GM23248 (cell line): Measurements from ENCODE around the gene AMDHD1. TPM values are rescaled to one million over a fixed set of nuclear protein-coding genes. Genes with fewer than 3 reads are reported as not detected.

Experiments
- DNase-seq: peaks from one replicate; pipeline ENCODE4 v3.0.0-alpha.2; 2015
- H2AFZ ChIP-seq: fragments of 200-600 bp; sonication (generic); 2 replicates; pipeline ENCODE4 v1.6.1; 2016; ENCODE audit warnings: antibody characterized with exemption
- H3F3A ChIP-seq: fragments of 200-600 bp; sonication (generic); 2 replicates; pipeline ENCODE4 v1.6.1; 2016; ENCODE audit warnings: mild to moderate bottlenecking, antibody characterized with exemption, mixed run types; ENCODE audit not compliant: insufficient read depth
- H3K27ac ChIP-seq: fragments of 200-600 bp; sonication (generic); 2 replicates; pipeline ENCODE4 v1.5.1; 2016; ENCODE audit warnings: mild to moderate bottlenecking
- H3K27me3 ChIP-seq: fragments of 200-600 bp; sonication (generic); replicated peaks from 2 replicates; pipeline ENCODE4 v1.6.1; 2016; ENCODE audit warnings: mild to moderate bottlenecking; ENCODE audit not compliant: insufficient read depth
- H3K36me3 ChIP-seq: fragments of 200-600 bp; sonication (generic); 2 replicates; pipeline ENCODE4 v1.6.1; 2016; ENCODE audit warnings: low read depth, mild to moderate bottlenecking
- H3K4me1 ChIP-seq: fragments of 200-600 bp; sonication (generic); 2 replicates; pipeline ENCODE4 v1.6.1; 2016; ENCODE audit warnings: mild to moderate bottlenecking; ENCODE audit not compliant: insufficient read depth
- H3K4me2 ChIP-seq: fragments of 200-600 bp; sonication (generic); one replicate; pipeline ENCODE4 v1.6.1; 2016; ENCODE audit warnings: mild to moderate bottlenecking; ENCODE audit not compliant: unreplicated experiment
- H3K4me3 ChIP-seq: fragments of 200-600 bp; sonication (generic); 2 replicates; pipeline ENCODE4 v1.5.1; 2016; ENCODE audit warnings: mild to moderate bottlenecking
- H3K79me2 ChIP-seq: fragments of 200-600 bp; sonication (generic); 2 replicates; pipeline ENCODE4 v1.6.1; 2016; ENCODE audit warnings: mild to moderate bottlenecking; ENCODE audit not compliant: insufficient read depth
- H3K9ac ChIP-seq: fragments of 200-600 bp; sonication (generic); 2 replicates; pipeline ENCODE4 v1.6.1; 2016; ENCODE audit warnings: mild to moderate bottlenecking
- H3K9me2 ChIP-seq: fragments of 200-600 bp; sonication (generic); 2 replicates; pipeline ENCODE4 v1.6.1; 2016; ENCODE audit warnings: mixed run types, mild to moderate bottlenecking, moderate library complexity; ENCODE audit not compliant: insufficient read depth
- H3K9me3 ChIP-seq: fragments of 200-600 bp; sonication (generic); one replicate; pipeline ENCODE4 v1.6.1; 2017; ENCODE audit warnings: low read depth
- H4K20me1 ChIP-seq: fragments of 200-600 bp; sonication (generic); 2 replicates; pipeline ENCODE4 v1.6.0; 2016; ENCODE audit not compliant: insufficient read depth
- EZH2 ChIP-seq: fragments of 200-600 bp; sonication (generic); IDR thresholded peaks from 2 replicates; pipeline ENCODE4 v1.6.1; 2018; ENCODE audit warnings: antibody characterized with exemption, mild to moderate bottlenecking; ENCODE audit not compliant: insufficient read depth, poor library complexity, severe bottlenecking
- EZH2phosphoT487 ChIP-seq: fragments of 200-600 bp; sonication (generic); IDR thresholded peaks from 2 replicates; pipeline ENCODE4 v1.6.1; 2018; ENCODE audit warnings: antibody characterized with exemption, moderate library complexity, mild to moderate bottlenecking, low read depth; ENCODE audit not compliant: insufficient read depth
- WGBS, 2 experiments: methylation state at CpG; one replicate each; pipeline ENCODE4 v1.1.6; 2015 to 2017; ENCODE audit warnings: low lambda C conversion rate in 2 of 2, low coverage in 1 of 2; ENCODE audit errors: missing lambda C conversion rate in 2 of 2; 5-methylcytosine and 5-hydroxymethylcytosine counted together
- in situ Hi-C: fragments of 300-500 bp; cut with MboI; formaldehyde crosslinking; loops from 2 replicates; pipeline ENCODE4 v1.15.0; 2020
- polyA plus RNA-seq: library from polyadenylated mRNA; unstranded; fragments of >200 nt; fragmentation: Nextera tagmentation; extraction: Ambion mirVana; gene quantifications from 2 replicates; pipeline ENCODE4 v1.2.1, GENCODE V29; 2016
- total RNA-seq: library from RNA; depleted of rRNA; stranded (reverse); fragments of >200 nt; shearing (Covaris generic); gene quantifications from 2 replicates; pipeline ENCODE4 v1.2.3, GENCODE V29; 2014; rRNA removed

Gene AMDHD1
- total and polyA plus RNA-seq, 2 experiments from 2014 or later: 0.38 to 1.1 TPM

- Histone ChIP-seq H2AFZ (no peak overlapping the region), H3K36me3 (peaks cover 33% of the 10 kb centered on the region), H3K9me3 (no peaks in the 10 kb centered on the region), H3K4me3 (no peak overlapping the region), H3K79me2 (no peaks in the 10 kb centered on the region), H3K9ac (no peak overlapping the region), H3K9me2 (no peaks in the 10 kb centered on the region), H3K27ac (no peak overlapping the region), H3K4me2 (no peak overlapping the region), H3K27me3 (no peaks in the 10 kb centered on the region), H4K20me1 (no peaks in the 10 kb centered on the region), H3F3A (no peaks in the 10 kb centered on the region), H3K4me1 (no peaks in the 10 kb centered on the region)
- in situ Hi-C loops: no loop called here
- TF ChIP-seq EZH2: no peak
- no peak for TF ChIP-seq EZH2phosphoT487
- WGBS, 2 experiments: 0 to 14% methylated on average over 1 of the region's 1 CpG
- no peak for DNase-seq
These were observed 64.6 kb downstream of the AMDHD1 start for GRCh38 chr12:96007729-96008128.

GRCh38 chr12:96014943-96015599 lies 71.9 kb downstream of the AMDHD1 start:
- H3K9ac ChIP-seq: no peak overlapping the region
- no peaks in the 10 kb centered on the region for H3K9me3 ChIP-seq
- H3K79me2 ChIP-seq: no peaks in the 10 kb centered on the region
- H3K4me2 ChIP-seq: no peak overlapping the region
- 88 to 97% methylated on average over 3 of the region's 3 CpGs for WGBS, 2 experiments
- H3K27ac ChIP-seq: no peak overlapping the region
- no peak for TF ChIP-seq EZH2
- TF ChIP-seq EZH2phosphoT487: no peak
- H3K27me3 ChIP-seq: no peaks in the 10 kb centered on the region
- peaks cover 51% of the 10 kb centered on the region for H3K36me3 ChIP-seq
- H3K4me1 ChIP-seq: no peaks in the 10 kb centered on the region
- no peaks in the 10 kb centered on the region for H3F3A ChIP-seq
- H3K4me3 ChIP-seq: no peak overlapping the region
- in situ Hi-C loops: no loop called here
- no peak for DNase-seq
- no peaks in the 10 kb centered on the region for H4K20me1 ChIP-seq
- no peak overlapping the region for H2AFZ ChIP-seq
- no peaks in the 10 kb centered on the region for H3K9me2 ChIP-seq

GRCh38 chr12:96015672-96016071 lies 72.5 kb downstream of the AMDHD1 start:
- H3K9ac ChIP-seq: no peak overlapping the region
- no peaks in the 10 kb centered on the region for H3K9me3 ChIP-seq
- H3K9me2 ChIP-seq: no peaks in the 10 kb centered on the region
- peaks cover 55% of the 10 kb centered on the region for H3K36me3 ChIP-seq
- in situ Hi-C loops: no loop called here
- H3K4me2 ChIP-seq: no peak overlapping the region
- H2AFZ ChIP-seq: no peak overlapping the region
- H3F3A ChIP-seq: no peaks in the 10 kb centered on the region
- H3K4me1 ChIP-seq: no peaks in the 10 kb centered on the region
- no peaks in the 10 kb centered on the region for H3K79me2 ChIP-seq
- TF ChIP-seq EZH2: no peak
- TF ChIP-seq EZH2phosphoT487: no peak
- no peak overlapping the region for H3K27ac ChIP-seq
- DNase-seq: peak; percentile 49
- no peaks in the 10 kb centered on the region for H4K20me1 ChIP-seq
- WGBS, 2 experiments: 85 to 89% methylated on average over 5 of the region's 5 CpGs
- no peaks in the 10 kb centered on the region for H3K27me3 ChIP-seq
- H3K4me3 ChIP-seq: no peak overlapping the region

Other genes with a start within 250 kb of the AMDHD1 start
- gene NTN4, start 152.6 kb upstream of the AMDHD1 start, total RNA-seq: 63.7 and 76.6 TPM in 2 replicates
- 35.2 and 36.9 TPM in 2 replicates for gene NTN4, start 152.6 kb upstream of the AMDHD1 start, polyA plus RNA-seq
- gene SNRPF, start 84.4 kb upstream of the AMDHD1 start, total RNA-seq: 5.1 and 10.4 TPM in 2 replicates
- gene SNRPF, start 84.4 kb upstream of the AMDHD1 start, polyA plus RNA-seq: 42.5 and 42.6 TPM in 2 replicates
- gene CCDC38, start 717 bp upstream of the AMDHD1 start, total RNA-seq: under 0.01 TPM in 1 of 2 replicates, not detected in the other
- gene CCDC38, start 717 bp upstream of the AMDHD1 start, polyA plus RNA-seq: 0.06 TPM in 1 of 2 replicates, not detected in the other
- gene HAL, start 53.0 kb downstream of the AMDHD1 start, total RNA-seq: not detected in 2 replicates
- not detected in 2 replicates for gene HAL, start 53.0 kb downstream of the AMDHD1 start, polyA plus RNA-seq
- gene LTA4H, start 92.3 kb downstream of the AMDHD1 start, total RNA-seq: 58.6 and 62.9 TPM in 2 replicates
- 45.2 and 46.2 TPM in 2 replicates for gene LTA4H, start 92.3 kb downstream of the AMDHD1 start, polyA plus RNA-seq